Nephron (organoid): ENCODE results near the gene ASGR2.

Experiments
- H3K27ac Mint-ChIP-seq, 3 experiments: 2 replicates each; pipeline ENCODE4 v1.8.0; 2020; ENCODE audit warnings: mixed read lengths in 3 of 3, mild to moderate bottlenecking in 2 of 3, moderate library complexity in 1 of 3
- H3K27me3 Mint-ChIP-seq: 2 replicates; pipeline ENCODE4 v1.8.0; 2021; ENCODE audit warnings: low read depth, mild to moderate bottlenecking, moderate library complexity, mixed read lengths
- H3K36me3 Mint-ChIP-seq: 2 replicates; pipeline ENCODE4 v1.8.0; 2020; ENCODE audit warnings: low read depth, mixed read lengths
- H3K4me1 Mint-ChIP-seq: 2 replicates; pipeline ENCODE4 v1.8.0; 2020; ENCODE audit warnings: mixed read lengths
- H3K4me3 Mint-ChIP-seq, 3 experiments: 2 replicates each; pipeline ENCODE4 v1.8.0; 2020; ENCODE audit warnings: mild to moderate bottlenecking in 3 of 3, mixed read lengths in 3 of 3, moderate library complexity in 2 of 3
- H3K9me3 Mint-ChIP-seq: 2 replicates; pipeline ENCODE4 v1.8.0; 2020; ENCODE audit warnings: mixed read lengths
- TF ChIP-seq, protein P1 (sequence below), 3 experiments: fragments of 200-600 bp; sonication (generic); IDR thresholded peaks; one replicate each; pipeline ENCODE4 v1.5.0; 2021; ENCODE audit warnings: antibody characterized with exemption in 3 of 3; ENCODE audit not compliant: unreplicated experiment in 3 of 3

ASGR2 gene

GRCh38 chr17:7083592-7083991, 31.0 kb downstream of the ASGR2 start:
- Mint-ChIP-seq H3K4me3 (no peak overlapping the region), H3K27ac (no peak overlapping the region), H3K27me3 (peaks cover 8% of the 10 kb centered on the region), H3K9me3 (peaks cover 2% of the 10 kb centered on the region), H3K4me1 (peaks cover 7% of the 10 kb centered on the region), H3K36me3 (no peaks in the 10 kb centered on the region)
- TF ChIP-seq, protein P1, sequence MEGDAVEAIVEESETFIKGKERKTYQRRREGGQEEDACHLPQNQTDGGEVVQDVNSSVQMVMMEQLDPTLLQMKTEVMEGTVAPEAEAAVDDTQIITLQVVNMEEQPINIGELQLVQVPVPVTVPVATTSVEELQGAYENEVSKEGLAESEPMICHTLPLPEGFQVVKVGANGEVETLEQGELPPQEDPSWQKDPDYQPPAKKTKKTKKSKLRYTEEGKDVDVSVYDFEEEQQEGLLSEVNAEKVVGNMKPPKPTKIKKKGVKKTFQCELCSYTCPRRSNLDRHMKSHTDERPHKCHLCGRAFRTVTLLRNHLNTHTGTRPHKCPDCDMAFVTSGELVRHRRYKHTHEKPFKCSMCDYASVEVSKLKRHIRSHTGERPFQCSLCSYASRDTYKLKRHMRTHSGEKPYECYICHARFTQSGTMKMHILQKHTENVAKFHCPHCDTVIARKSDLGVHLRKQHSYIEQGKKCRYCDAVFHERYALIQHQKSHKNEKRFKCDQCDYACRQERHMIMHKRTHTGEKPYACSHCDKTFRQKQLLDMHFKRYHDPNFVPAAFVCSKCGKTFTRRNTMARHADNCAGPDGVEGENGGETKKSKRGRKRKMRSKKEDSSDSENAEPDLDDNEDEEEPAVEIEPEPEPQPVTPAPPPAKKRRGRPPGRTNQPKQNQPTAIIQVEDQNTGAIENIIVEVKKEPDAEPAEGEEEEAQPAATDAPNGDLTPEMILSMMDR (IDR thresholded peaks at IDR 0.05; ENCODE audit: unreplicated experiment in 3 of 3) = no peak

DNA sequence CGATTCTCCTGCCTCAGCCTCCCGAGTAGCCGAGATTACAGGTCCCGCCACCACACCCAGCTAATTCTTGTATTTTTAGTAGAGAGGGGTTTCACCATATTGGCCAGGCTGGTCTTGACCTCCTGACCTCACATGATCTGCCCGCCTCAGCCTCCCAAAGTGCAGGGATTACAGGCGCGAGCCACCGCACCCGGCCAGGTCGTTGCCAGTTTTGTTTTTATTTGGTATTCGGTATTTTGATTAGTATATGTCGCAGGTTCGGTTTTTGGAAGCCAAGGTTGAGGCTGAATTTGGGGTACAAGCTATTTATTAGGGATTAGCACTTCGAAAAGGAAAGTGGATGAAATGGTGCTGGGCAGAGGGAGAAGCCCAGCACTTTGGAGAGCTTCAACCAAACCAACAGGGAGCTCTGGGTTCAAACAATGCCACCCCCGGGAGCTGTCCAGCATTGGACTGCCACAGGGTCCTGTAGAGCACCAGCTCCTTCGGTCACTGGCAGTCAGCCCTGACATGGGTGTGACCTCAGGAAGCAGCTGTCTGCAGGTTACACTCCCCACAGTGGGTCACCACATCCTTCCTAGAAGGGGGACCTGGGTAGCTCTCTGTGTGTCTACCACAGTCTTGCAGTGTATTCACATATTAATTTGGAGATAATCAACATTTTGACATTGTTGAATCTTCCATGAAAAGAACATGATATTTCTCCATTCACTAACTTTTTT, 33.1 kb downstream of the ASGR2 start:
- no peak overlapping the region for H3K4me3 Mint-ChIP-seq
- peaks cover 18% of the 10 kb centered on the region for H3K27me3 Mint-ChIP-seq
- H3K9me3 Mint-ChIP-seq = peaks cover 2% of the 10 kb centered on the region
- H3K27ac Mint-ChIP-seq = no peak overlapping the region
- H3K4me1 Mint-ChIP-seq = peaks cover 7% of the 10 kb centered on the region
- TF ChIP-seq, protein P1 (IDR thresholded peaks at IDR 0.05; ENCODE audit: unreplicated experiment in 3 of 3) = no peak
- H3K36me3 Mint-ChIP-seq = no peaks in the 10 kb centered on the region

GRCh38 chr17:7080456-7081041, 34.1 kb downstream of the ASGR2 start:
- TF ChIP-seq, protein P1 (IDR thresholded peaks at IDR 0.05; ENCODE audit: unreplicated experiment in 3 of 3) = no peak
- Mint-ChIP-seq H3K9me3 (peaks cover 2% of the 10 kb centered on the region), H3K27ac (no peak overlapping the region), H3K36me3 (no peaks in the 10 kb centered on the region), H3K27me3 (peaks cover 18% of the 10 kb centered on the region), H3K4me1 (peaks cover 7% of the 10 kb centered on the region), H3K4me3 (no peak overlapping the region)

- Mint-ChIP-seq H3K9me3 (peaks cover 2% of the 10 kb centered on the region), H3K36me3 (no peaks in the 10 kb centered on the region), H3K4me1 (peaks cover 7% of the 10 kb centered on the region), H3K4me3 (no peak within 1 kb of the TSS), H3K27me3 (peaks cover 18% of the 10 kb centered on the region), H3K27ac (no peak within 1 kb of the TSS)
- TF ChIP-seq, protein P1 (IDR thresholded peaks at IDR 0.05; ENCODE audit: unreplicated experiment in 3 of 3) = no peak
Measured at GRCh38 chr17:7079581-7080455, 34.8 kb downstream of the ASGR2 start, which contains the start of gene CLEC10A. Gene CLEC10A, minus strand, starts transcription at chr17:7080251. Its CDS starts 1,439 bp downstream, at chr17:7078812.

DNA sequence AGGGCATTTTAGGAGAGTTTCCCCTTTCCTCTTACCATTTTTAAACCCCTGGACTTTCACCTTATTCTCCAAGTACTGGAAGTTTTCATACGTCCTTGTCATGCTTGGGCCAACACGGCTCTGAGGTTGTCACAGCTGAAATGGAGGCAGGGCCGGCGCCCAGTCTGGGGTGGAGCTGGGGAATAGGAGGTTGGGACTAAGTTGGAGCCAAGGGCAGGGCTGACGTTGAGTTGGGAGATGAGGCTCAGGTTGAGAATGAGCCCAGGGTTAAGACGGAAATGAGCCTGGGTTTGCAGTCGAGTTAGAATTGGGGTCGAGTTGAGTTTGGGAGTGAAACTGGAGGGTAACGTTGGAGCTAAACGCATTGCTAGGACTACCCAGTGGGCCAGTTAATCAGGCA, 35.9 kb downstream of the ASGR2 start:
- Mint-ChIP-seq H3K9me3 (peaks cover 2% of the 10 kb centered on the region), H3K36me3 (no peaks in the 10 kb centered on the region), H3K27ac (no peak overlapping the region), H3K27me3 (peaks cover 19% of the 10 kb centered on the region), H3K4me1 (peaks cover 7% of the 10 kb centered on the region), H3K4me3 (no peak overlapping the region)
- TF ChIP-seq, protein P1 (IDR thresholded peaks at IDR 0.05; ENCODE audit: unreplicated experiment in 3 of 3) = no peak
